HG03378 (cell line): Measurements from ENCODE around the gene HTT.
"Not testable (repeated sequence)": the region's sequence is repeated elsewhere in the genome, so short reads cannot be mapped to it uniquely, and the experiment has no call there.

ENCODE experiments used
- ATAC-seq: cut with Tn5 transposase; IDR thresholded peaks from one replicate; pipeline ENCODE4 v1.9.1; 2021; ENCODE audit warnings: mild to moderate bottlenecking, moderate library complexity; ENCODE audit not compliant: unreplicated experiment

The HTT gene

GRCh38 chr4:3044870-3045819 is 29.3 kb upstream of the HTT start:
- ATAC-seq, result no peak

- no peak for ATAC-seq
Observed at GRCh38 chr4:3046162-3046561, 28.3 kb upstream of the HTT start.

- ATAC-seq, result no peak
Observed at GRCh38 chr4:3046623-3047022, 27.9 kb upstream of the HTT start.

- peak; percentile 81 for ATAC-seq
Observed at GRCh38 chr4:3047464-3048286, 26.8 kb upstream of the HTT start.

- not testable (repeated sequence) for ATAC-seq
Observed at GRCh38 chr4:3051141-3051897, 23.2 kb upstream of the HTT start.

- ATAC-seq, result no peak
Observed at GRCh38 chr4:3054169-3054759, 20.2 kb upstream of the HTT start.

- no peak for ATAC-seq
Observed at GRCh38 chr4:3059943-3060342, 14.5 kb upstream of the HTT start.

- no peak for ATAC-seq
Observed at GRCh38 chr4:3060946-3061345, 13.5 kb upstream of the HTT start.

GRCh38 chr4:3062471-3062870 is 12.0 kb upstream of the HTT start:
- no peak for ATAC-seq

- ATAC-seq, result no peak
Observed at GRCh38 chr4:3065551-3065950, 8.9 kb upstream of the HTT start.

- ATAC-seq, result no peak
Observed at GRCh38 chr4:3066836-3067400, 7.6 kb upstream of the HTT start.

GRCh38 chr4:3067473-3068001 is 6.9 kb upstream of the HTT start:
- ATAC-seq, result no peak

GRCh38 chr4:3069661-3070199 is 4.8 kb upstream of the HTT start:
- no peak for ATAC-seq

GRCh38 chr4:3070709-3071500 is 3.6 kb upstream of the HTT start:
- no peak for ATAC-seq

GRCh38 chr4:3071811-3072210 is 2.7 kb upstream of the HTT start:
- ATAC-seq, result no peak

- no peak for ATAC-seq
Observed at GRCh38 chr4:3073158-3074077, 1.1 kb upstream of the HTT start.

- no peak for ATAC-seq
Observed at GRCh38 chr4:3074846-3075651, 568 bp downstream of the HTT start.
